B cell (primary cell): ENCODE measurements around the gene CYP3A5.

Experiments
- CTCF ChIP-seq: fragments of 200-600 bp; IDR thresholded peaks from one replicate; pipeline ENCODE4 v1.8.0; 2022; ENCODE audit warnings: antibody characterized with exemption, mild to moderate bottlenecking
- EZH2 ChIP-seq: IDR thresholded peaks from 2 replicates; pipeline ENCODE4 v1.6.1; 2012; ENCODE audit warnings: borderline replicate concordance, low read depth, mild to moderate bottlenecking, moderate library complexity, low read length; ENCODE audit not compliant: insufficient read depth, poor library complexity, severe bottlenecking

GRCh38 chr7:99622596-99622995 is 57.2 kb downstream of the CYP3A5 start:
- no peak for TF ChIP-seq CTCF
- TF ChIP-seq EZH2, result no peak
